H1 (cell line): ENCODE measurements around the gene ZBTB16. TPM values are rescaled to one million over a fixed set of nuclear protein-coding genes. Genes with fewer than 3 reads are reported as not detected.

Experiments
- BCL11A ChIP-seq, 2 experiments: IDR thresholded peaks; one replicate each; pipeline ENCODE4 v1.6.1; 2011; ENCODE audit warnings: low read depth in 2 of 2, low read length in 2 of 2, mild to moderate bottlenecking in 2 of 2
- CBX8 ChIP-seq: fragments of 300-800, 300-1000 bp; sonication (generic); IDR thresholded peaks from 2 replicates; pipeline ENCODE4 v1.7.1; 2016; ENCODE audit warnings: low read depth, low read length, borderline replicate concordance
- TAF1 ChIP-seq: IDR thresholded peaks from 2 replicates; pipeline ENCODE4 v1.6.1; 2011; ENCODE audit warnings: mild to moderate bottlenecking, low read depth, low read length
- polyA plus RNA-seq, 7 experiments: library from polyadenylated mRNA; depleted of rRNA in 3 of 7; stranded (reverse) in 5 of 7; unstranded in 2 of 7; fragments of >200 nt in 5 of 7; fragments of 200-250 nt in 2 of 7; gene quantifications; 1 replicate in 5 of 7; 2 replicates in 1 of 7; 4 replicates in 1 of 7; pipeline versions ENCODE4 v1.2.1 to v1.2.3, GENCODE V29; 2011 to 2013; ENCODE audit warnings: missing spikeins in 2 of 7, mixed read lengths in 2 of 7
- total RNA-seq: library from RNA; stranded (reverse); fragmentation: NEBNext Ultra II Directional; extraction: Animal tissue kit (Norgen Biotek cat#: 25700); gene quantifications from 2 replicates; pipeline ENCODE4 v1.2.1, GENCODE V29; 2021
- TF ChIP-seq, protein P1 (sequence below): fragments of 300-600 bp; sonication (generic); IDR thresholded peaks from 2 replicates; pipeline ENCODE4 v1.7.1; 2012; ENCODE audit warnings: low read length, moderate library complexity, mild to moderate bottlenecking, inconsistent platforms; ENCODE audit not compliant: insufficient replicate concordance
- TF ChIP-seq, protein P2 (sequence below): IDR thresholded peaks from 2 replicates; pipeline ENCODE4 v1.6.1; 2012; ENCODE audit warnings: inconsistent platforms
- TF ChIP-seq, protein P3 (sequence below), 3 experiments: IDR thresholded peaks; 1 replicate in 2 of 3; 2 replicates in 1 of 3; pipeline versions ENCODE4 v1.5.1 to v1.6.1; 2011; ENCODE audit warnings: low read length in 3 of 3, mild to moderate bottlenecking in 3 of 3, inconsistent platforms in 2 of 3, low read depth in 1 of 3, moderate library complexity in 1 of 3; ENCODE audit not compliant: insufficient read depth in 1 of 3; ENCODE audit errors: control extremely low read depth in 1 of 3
- TF ChIP-seq, protein P4 (sequence below): IDR thresholded peaks from 2 replicates; pipeline ENCODE4 v1.6.1; 2012; ENCODE audit warnings: low read length, inconsistent platforms

Gene ZBTB16
- total and polyA plus RNA-seq, 2 of the 8 experiments (the other 6 are each of a cell fraction or from before 2014, with no cell fraction given) = 0.12 to 0.61 TPM

DNA sequence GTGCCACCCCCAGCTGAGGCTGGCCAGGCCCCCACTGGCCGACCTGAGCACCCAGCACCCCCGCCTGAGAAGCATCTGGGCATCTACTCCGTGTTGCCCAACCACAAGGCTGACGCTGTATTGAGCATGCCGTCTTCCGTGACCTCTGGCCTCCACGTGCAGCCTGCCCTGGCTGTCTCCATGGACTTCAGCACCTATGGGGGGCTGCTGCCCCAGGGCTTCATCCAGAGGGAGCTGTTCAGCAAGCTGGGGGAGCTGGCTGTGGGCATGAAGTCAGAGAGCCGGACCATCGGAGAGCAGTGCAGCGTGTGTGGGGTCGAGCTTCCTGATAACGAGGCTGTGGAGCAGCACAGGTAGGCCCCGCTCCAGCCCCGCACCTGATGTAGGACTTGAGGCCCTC, 4.7 kb downstream of the ZBTB16 start (continued):
- TF ChIP-seq, protein P1, sequence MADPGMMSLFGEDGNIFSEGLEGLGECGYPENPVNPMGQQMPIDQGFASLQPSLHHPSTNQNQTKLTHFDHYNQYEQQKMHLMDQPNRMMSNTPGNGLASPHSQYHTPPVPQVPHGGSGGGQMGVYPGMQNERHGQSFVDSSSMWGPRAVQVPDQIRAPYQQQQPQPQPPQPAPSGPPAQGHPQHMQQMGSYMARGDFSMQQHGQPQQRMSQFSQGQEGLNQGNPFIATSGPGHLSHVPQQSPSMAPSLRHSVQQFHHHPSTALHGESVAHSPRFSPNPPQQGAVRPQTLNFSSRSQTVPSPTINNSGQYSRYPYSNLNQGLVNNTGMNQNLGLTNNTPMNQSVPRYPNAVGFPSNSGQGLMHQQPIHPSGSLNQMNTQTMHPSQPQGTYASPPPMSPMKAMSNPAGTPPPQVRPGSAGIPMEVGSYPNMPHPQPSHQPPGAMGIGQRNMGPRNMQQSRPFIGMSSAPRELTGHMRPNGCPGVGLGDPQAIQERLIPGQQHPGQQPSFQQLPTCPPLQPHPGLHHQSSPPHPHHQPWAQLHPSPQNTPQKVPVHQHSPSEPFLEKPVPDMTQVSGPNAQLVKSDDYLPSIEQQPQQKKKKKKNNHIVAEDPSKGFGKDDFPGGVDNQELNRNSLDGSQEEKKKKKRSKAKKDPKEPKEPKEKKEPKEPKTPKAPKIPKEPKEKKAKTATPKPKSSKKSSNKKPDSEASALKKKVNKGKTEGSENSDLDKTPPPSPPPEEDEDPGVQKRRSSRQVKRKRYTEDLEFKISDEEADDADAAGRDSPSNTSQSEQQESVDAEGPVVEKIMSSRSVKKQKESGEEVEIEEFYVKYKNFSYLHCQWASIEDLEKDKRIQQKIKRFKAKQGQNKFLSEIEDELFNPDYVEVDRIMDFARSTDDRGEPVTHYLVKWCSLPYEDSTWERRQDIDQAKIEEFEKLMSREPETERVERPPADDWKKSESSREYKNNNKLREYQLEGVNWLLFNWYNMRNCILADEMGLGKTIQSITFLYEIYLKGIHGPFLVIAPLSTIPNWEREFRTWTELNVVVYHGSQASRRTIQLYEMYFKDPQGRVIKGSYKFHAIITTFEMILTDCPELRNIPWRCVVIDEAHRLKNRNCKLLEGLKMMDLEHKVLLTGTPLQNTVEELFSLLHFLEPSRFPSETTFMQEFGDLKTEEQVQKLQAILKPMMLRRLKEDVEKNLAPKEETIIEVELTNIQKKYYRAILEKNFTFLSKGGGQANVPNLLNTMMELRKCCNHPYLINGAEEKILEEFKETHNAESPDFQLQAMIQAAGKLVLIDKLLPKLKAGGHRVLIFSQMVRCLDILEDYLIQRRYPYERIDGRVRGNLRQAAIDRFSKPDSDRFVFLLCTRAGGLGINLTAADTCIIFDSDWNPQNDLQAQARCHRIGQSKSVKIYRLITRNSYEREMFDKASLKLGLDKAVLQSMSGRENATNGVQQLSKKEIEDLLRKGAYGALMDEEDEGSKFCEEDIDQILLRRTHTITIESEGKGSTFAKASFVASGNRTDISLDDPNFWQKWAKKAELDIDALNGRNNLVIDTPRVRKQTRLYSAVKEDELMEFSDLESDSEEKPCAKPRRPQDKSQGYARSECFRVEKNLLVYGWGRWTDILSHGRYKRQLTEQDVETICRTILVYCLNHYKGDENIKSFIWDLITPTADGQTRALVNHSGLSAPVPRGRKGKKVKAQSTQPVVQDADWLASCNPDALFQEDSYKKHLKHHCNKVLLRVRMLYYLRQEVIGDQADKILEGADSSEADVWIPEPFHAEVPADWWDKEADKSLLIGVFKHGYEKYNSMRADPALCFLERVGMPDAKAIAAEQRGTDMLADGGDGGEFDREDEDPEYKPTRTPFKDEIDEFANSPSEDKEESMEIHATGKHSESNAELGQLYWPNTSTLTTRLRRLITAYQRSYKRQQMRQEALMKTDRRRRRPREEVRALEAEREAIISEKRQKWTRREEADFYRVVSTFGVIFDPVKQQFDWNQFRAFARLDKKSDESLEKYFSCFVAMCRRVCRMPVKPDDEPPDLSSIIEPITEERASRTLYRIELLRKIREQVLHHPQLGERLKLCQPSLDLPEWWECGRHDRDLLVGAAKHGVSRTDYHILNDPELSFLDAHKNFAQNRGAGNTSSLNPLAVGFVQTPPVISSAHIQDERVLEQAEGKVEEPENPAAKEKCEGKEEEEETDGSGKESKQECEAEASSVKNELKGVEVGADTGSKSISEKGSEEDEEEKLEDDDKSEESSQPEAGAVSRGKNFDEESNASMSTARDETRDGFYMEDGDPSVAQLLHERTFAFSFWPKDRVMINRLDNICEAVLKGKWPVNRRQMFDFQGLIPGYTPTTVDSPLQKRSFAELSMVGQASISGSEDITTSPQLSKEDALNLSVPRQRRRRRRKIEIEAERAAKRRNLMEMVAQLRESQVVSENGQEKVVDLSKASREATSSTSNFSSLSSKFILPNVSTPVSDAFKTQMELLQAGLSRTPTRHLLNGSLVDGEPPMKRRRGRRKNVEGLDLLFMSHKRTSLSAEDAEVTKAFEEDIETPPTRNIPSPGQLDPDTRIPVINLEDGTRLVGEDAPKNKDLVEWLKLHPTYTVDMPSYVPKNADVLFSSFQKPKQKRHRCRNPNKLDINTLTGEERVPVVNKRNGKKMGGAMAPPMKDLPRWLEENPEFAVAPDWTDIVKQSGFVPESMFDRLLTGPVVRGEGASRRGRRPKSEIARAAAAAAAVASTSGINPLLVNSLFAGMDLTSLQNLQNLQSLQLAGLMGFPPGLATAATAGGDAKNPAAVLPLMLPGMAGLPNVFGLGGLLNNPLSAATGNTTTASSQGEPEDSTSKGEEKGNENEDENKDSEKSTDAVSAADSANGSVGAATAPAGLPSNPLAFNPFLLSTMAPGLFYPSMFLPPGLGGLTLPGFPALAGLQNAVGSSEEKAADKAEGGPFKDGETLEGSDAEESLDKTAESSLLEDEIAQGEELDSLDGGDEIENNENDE = no peak
- TF ChIP-seq, protein P2, sequence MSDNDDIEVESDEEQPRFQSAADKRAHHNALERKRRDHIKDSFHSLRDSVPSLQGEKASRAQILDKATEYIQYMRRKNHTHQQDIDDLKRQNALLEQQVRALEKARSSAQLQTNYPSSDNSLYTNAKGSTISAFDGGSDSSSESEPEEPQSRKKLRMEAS = no peak
- TF ChIP-seq, protein P3, sequence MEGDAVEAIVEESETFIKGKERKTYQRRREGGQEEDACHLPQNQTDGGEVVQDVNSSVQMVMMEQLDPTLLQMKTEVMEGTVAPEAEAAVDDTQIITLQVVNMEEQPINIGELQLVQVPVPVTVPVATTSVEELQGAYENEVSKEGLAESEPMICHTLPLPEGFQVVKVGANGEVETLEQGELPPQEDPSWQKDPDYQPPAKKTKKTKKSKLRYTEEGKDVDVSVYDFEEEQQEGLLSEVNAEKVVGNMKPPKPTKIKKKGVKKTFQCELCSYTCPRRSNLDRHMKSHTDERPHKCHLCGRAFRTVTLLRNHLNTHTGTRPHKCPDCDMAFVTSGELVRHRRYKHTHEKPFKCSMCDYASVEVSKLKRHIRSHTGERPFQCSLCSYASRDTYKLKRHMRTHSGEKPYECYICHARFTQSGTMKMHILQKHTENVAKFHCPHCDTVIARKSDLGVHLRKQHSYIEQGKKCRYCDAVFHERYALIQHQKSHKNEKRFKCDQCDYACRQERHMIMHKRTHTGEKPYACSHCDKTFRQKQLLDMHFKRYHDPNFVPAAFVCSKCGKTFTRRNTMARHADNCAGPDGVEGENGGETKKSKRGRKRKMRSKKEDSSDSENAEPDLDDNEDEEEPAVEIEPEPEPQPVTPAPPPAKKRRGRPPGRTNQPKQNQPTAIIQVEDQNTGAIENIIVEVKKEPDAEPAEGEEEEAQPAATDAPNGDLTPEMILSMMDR (IDR thresholded peaks at IDR 0.05; ENCODE audit: control extremely low read depth in 1 of 3, insufficient read depth in 1 of 3, low read depth in 1 of 3, low read length in 3 of 3) = no peak
- no peak for TF ChIP-seq BCL11A (IDR thresholded peaks at IDR 0.05; ENCODE audit: low read depth in 2 of 2, low read length in 2 of 2)
- TF ChIP-seq CBX8 = no peak
- no peak for TF ChIP-seq TAF1
- TF ChIP-seq, protein P4, sequence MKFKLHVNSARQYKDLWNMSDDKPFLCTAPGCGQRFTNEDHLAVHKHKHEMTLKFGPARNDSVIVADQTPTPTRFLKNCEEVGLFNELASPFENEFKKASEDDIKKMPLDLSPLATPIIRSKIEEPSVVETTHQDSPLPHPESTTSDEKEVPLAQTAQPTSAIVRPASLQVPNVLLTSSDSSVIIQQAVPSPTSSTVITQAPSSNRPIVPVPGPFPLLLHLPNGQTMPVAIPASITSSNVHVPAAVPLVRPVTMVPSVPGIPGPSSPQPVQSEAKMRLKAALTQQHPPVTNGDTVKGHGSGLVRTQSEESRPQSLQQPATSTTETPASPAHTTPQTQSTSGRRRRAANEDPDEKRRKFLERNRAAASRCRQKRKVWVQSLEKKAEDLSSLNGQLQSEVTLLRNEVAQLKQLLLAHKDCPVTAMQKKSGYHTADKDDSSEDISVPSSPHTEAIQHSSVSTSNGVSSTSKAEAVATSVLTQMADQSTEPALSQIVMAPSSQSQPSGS = no peak
